ENCODE measurements around the gene ECSIT.
"Not testable (repeated sequence)": the region's sequence is repeated elsewhere in the genome, so short reads cannot be mapped to it uniquely, and the experiment has no call there.

Gene ECSIT

GRCh38 chr19:11473725-11474124 lies 55.2 kb downstream of the ECSIT start:
- Histone ChIP-seq H3K27ac (replicated peaks) (no peak overlapping the region), H3K4me3 (replicated peaks; ENCODE audit: insufficient read depth, low read length) (no peak overlapping the region), H3K27me3 (ENCODE audit: insufficient read depth, poor library complexity, severe bottlenecking) (peaks cover 16% of the 10 kb centered on the region)
- TF ChIP-seq SPI1 (IDR thresholded peaks at IDR 0.05; ENCODE audit: borderline replicate concordance, low read depth): no peak
- TF ChIP-seq CTCF (IDR thresholded peaks at IDR 0.05; ENCODE audit: insufficient read depth, low read length): no peak
- no peak for TF ChIP-seq REST (IDR thresholded peaks at IDR 0.05; ENCODE audit: insufficient replicate concordance, low read depth)
- TF ChIP-seq POLR2AphosphoS5 (IDR thresholded peaks at IDR 0.05; ENCODE audit: low read depth): no peak
- no peak for TF ChIP-seq GABPA (IDR thresholded peaks at IDR 0.05; ENCODE audit: low read depth)
- no peak for DNase-seq (ENCODE audit: low read depth in 1 of 2, low spot score in 1 of 2)

- not testable (repeated sequence) for DNase-seq (ENCODE audit: low read depth in 1 of 2, low spot score in 1 of 2); H3K27ac ChIP-seq (replicated peaks); H3K27me3 ChIP-seq (ENCODE audit: insufficient read depth, poor library complexity, severe bottlenecking); H3K4me3 ChIP-seq (replicated peaks; ENCODE audit: insufficient read depth, low read length)
Observed at GRCh38 chr19:11468266-11468845, 60.6 kb downstream of the ECSIT start.

GRCh38 chr19:11465600-11465999 lies 63.3 kb downstream of the ECSIT start:
- no peaks in the 10 kb centered on the region for H3K27me3 ChIP-seq (ENCODE audit: insufficient read depth, poor library complexity, severe bottlenecking)
- H3K4me3 ChIP-seq (replicated peaks; ENCODE audit: insufficient read depth, low read length): no peak overlapping the region
- DNase-seq (ENCODE audit: low read depth in 1 of 2, low spot score in 1 of 2): no peak
- TF ChIP-seq REST (IDR thresholded peaks at IDR 0.05; ENCODE audit: insufficient replicate concordance, low read depth): no peak
- no peak for TF ChIP-seq GABPA (IDR thresholded peaks at IDR 0.05; ENCODE audit: low read depth)
- TF ChIP-seq SPI1 (IDR thresholded peaks at IDR 0.05; ENCODE audit: borderline replicate concordance, low read depth): no peak
- no peak for TF ChIP-seq POLR2AphosphoS5 (IDR thresholded peaks at IDR 0.05; ENCODE audit: low read depth)
- no peak for TF ChIP-seq CTCF (IDR thresholded peaks at IDR 0.05; ENCODE audit: insufficient read depth, low read length)
- H3K27ac ChIP-seq (replicated peaks): no peak overlapping the region

- TF ChIP-seq REST (IDR thresholded peaks at IDR 0.05; ENCODE audit: insufficient replicate concordance, low read depth) (no peak), GABPA (IDR thresholded peaks at IDR 0.05; ENCODE audit: low read depth) (no peak), CTCF (IDR thresholded peaks at IDR 0.05; ENCODE audit: insufficient read depth, low read length) (no peak), POLR2AphosphoS5 (IDR thresholded peaks at IDR 0.05; ENCODE audit: low read depth) (no peak), SPI1 (IDR thresholded peaks at IDR 0.05; ENCODE audit: borderline replicate concordance, low read depth) (no peak)
- H3K27me3 ChIP-seq (ENCODE audit: insufficient read depth, poor library complexity, severe bottlenecking): no peaks in the 10 kb centered on the region
- H3K4me3 ChIP-seq (replicated peaks; ENCODE audit: insufficient read depth, low read length): no peak overlapping the region
- H3K27ac ChIP-seq (replicated peaks): no peak overlapping the region
- no peak for DNase-seq (ENCODE audit: low read depth in 1 of 2, low spot score in 1 of 2)
Observed at GRCh38 chr19:11464333-11465265, 64.3 kb downstream of the ECSIT start.
